Measurements from ENCODE around the gene BDNF.
"Not testable (repeated sequence)": the region's sequence is repeated elsewhere in the genome, so short reads cannot be mapped to it uniquely, and the experiment has no call there.

Gene BDNF

DNA sequence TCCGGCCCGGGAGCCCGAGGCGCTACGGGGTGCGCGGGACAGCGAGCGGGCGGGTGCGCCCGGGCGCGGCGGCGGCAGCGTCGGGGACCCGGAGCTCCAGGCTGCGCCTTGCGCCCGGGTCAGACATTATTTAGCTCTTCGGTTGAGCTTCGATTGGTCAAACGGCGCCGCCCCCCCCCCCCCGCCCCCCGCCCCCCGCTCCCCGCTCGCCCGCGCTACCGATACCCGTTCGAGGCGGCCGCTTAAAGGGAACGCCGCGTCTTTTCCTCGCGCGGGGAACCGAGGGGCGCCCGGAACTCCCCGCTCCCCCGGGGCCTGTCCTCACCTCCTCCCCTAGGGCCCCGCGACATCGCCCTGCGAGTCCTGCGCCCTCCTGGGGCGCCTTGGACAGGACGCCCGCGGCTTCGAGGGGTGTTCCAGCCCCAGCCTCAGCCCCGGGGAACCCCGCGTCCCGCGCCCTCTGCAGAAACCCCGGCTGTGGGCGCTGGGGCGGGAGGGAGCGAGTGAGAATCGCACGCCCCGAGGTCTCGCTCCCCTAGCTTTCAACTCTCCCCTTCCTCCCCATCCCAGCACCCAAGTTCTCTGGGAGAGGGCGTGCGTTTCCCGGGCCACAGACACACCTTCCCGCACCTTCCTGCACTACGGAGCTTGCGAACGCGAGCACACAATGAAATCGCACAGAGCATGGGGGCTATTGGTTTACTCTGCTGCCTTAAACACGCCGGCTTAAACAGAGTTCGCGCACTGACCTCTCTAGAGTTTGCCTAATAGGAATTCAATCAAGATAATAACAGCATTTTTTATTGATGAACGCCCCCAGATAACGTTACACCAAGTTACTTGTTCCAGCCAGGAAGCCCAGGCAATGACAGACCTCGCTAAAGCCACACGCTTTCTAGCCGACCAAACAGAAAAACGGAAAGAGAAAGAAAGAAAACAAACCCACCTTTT lies at the start of gene BDNF:
TSS of gene BDNF (minus strand) at position 105 of the 951 bp plus-strand sequence. CDS start 41,891 bp downstream, outside the sequence.
- TF ChIP-seq, protein P1, sequence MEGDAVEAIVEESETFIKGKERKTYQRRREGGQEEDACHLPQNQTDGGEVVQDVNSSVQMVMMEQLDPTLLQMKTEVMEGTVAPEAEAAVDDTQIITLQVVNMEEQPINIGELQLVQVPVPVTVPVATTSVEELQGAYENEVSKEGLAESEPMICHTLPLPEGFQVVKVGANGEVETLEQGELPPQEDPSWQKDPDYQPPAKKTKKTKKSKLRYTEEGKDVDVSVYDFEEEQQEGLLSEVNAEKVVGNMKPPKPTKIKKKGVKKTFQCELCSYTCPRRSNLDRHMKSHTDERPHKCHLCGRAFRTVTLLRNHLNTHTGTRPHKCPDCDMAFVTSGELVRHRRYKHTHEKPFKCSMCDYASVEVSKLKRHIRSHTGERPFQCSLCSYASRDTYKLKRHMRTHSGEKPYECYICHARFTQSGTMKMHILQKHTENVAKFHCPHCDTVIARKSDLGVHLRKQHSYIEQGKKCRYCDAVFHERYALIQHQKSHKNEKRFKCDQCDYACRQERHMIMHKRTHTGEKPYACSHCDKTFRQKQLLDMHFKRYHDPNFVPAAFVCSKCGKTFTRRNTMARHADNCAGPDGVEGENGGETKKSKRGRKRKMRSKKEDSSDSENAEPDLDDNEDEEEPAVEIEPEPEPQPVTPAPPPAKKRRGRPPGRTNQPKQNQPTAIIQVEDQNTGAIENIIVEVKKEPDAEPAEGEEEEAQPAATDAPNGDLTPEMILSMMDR (IDR thresholded peaks at IDR 0.05; ENCODE audit: insufficient read depth, low read length, poor library complexity, severe bottlenecking) = no peak
- Histone ChIP-seq H3K36me3 (ENCODE audit: control insufficient read depth, insufficient read depth, low read length) (no peaks in the 10 kb centered on the region), H3K4me3 (replicated peaks; ENCODE audit: low read depth, low read length) (peak within 1 kb of the TSS; percentile 52), H3K27me3 (replicated peaks; ENCODE audit: control insufficient read depth, insufficient read depth, low read length) (peaks cover 2% of the 10 kb centered on the region)
- DNase-seq (ENCODE audit: extremely low read depth, insufficient read length) = peak; percentile 29

DNA sequence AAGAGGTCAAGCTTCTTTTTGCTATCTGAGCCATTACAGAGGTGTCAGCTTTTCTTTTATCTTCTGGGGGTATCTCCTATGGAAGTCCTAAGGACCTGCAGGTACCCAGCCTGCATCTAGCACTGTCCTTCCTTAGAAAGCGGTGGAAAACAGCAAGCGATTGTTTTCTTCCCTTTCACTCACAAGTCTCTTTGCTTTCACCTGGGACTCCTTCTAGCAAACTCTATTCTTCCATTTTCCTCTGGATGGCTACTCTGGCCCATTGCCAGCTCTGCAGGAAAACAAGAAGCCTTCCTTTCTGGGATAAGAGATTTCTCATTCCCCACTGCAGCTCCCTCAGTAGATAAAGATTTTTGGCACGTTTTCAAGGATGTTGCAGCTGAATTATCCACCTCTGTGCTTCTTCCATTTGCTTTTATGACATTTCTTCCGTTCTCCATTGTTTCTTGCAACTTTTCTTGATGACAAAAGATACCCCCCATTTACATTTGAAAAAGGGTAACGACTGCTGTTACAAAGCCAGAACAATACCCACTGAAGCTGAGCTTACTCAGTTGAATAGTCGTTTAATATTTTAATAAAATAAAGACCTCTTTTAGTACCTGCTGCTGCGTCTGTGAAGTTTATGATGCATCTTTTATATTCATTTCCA lies 40.2 kb upstream of the BDNF start:
- no peak for DNase-seq (ENCODE audit: extremely low read depth, insufficient read length)
- TF ChIP-seq, protein P1 (IDR thresholded peaks at IDR 0.05; ENCODE audit: insufficient read depth, low read length, poor library complexity, severe bottlenecking) = no peak
- Histone ChIP-seq H3K4me3 (replicated peaks; ENCODE audit: low read depth, low read length) (no peak overlapping the region), H3K27me3 (replicated peaks; ENCODE audit: control insufficient read depth, insufficient read depth, low read length) (no peaks in the 10 kb centered on the region), H3K36me3 (ENCODE audit: control insufficient read depth, insufficient read depth, low read length) (no peaks in the 10 kb centered on the region)

DNA sequence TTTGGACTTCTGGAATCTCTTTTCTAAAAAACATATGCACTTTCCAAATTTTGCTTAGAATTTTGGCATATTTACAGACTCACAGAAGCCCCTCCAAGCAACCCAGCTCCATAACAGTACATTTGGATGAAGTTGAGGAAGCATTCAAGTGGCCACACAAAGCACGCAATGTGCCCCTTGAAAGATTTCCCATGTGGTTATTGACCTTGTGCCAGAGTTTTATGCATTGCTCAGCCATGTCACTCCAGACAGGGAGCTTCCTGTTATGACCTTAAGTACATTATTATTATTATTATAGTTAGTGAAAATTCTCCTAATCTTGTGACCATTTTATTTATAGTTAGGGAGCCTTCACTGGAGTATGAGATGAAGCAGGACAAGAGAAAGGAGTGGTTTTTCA lies 35.0 kb upstream of the BDNF start:
- Histone ChIP-seq H3K4me3 (replicated peaks; ENCODE audit: low read depth, low read length) (no peak overlapping the region), H3K36me3 (ENCODE audit: control insufficient read depth, insufficient read depth, low read length) (no peaks in the 10 kb centered on the region), H3K27me3 (replicated peaks; ENCODE audit: control insufficient read depth, insufficient read depth, low read length) (no peaks in the 10 kb centered on the region)
- TF ChIP-seq, protein P1 (IDR thresholded peaks at IDR 0.05; ENCODE audit: insufficient read depth, low read length, poor library complexity, severe bottlenecking) = no peak
- DNase-seq (ENCODE audit: extremely low read depth, insufficient read length) = no peak

DNA sequence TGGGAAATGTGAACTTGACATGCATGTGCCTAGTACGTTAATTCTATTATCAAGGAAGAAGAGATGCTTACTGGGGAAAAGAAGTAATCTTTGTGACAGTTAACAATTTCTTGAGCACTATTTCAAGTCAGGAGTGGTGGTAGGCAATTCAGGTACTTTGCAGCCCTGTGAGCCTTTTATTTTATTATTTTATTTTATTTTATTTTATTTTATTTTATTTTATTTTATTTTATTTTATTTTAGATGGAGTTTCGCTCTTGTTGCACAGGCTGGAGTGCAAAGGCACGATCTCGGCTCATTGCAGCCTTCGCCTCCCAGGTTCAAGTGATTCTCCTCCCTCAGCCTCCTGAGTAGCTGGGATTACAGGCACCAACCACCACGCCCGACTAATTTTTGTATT lies 31.5 kb upstream of the BDNF start:
- not testable (repeated sequence) for H3K36me3 ChIP-seq (ENCODE audit: control insufficient read depth, insufficient read depth, low read length); H3K27me3 ChIP-seq (replicated peaks; ENCODE audit: control insufficient read depth, insufficient read depth, low read length); DNase-seq (ENCODE audit: extremely low read depth, insufficient read length); H3K4me3 ChIP-seq (replicated peaks; ENCODE audit: low read depth, low read length)

DNA sequence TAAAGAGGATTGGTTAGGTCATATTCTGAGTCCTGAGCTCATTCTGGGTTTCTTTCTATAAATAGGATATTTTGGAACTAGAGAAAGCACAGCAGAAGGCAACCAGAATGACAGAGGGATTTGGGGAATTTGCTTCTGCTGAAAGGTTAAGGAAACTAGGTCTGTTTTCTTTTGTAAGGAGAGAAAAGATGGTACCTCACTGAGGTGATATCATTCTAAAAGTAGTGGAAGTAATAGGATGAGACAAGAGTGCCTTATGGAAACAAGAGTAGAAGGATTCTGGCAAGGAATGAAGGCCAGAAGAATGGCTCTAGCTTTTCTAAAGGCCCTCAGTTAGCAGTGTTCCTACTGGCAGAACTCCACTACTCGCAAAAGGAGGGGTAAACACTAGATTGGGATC lies 26.7 kb upstream of the BDNF start:
- TF ChIP-seq, protein P1 (IDR thresholded peaks at IDR 0.05; ENCODE audit: insufficient read depth, low read length, poor library complexity, severe bottlenecking) = no peak
- H3K4me3 ChIP-seq (replicated peaks; ENCODE audit: low read depth, low read length) = no peak overlapping the region

DNA sequence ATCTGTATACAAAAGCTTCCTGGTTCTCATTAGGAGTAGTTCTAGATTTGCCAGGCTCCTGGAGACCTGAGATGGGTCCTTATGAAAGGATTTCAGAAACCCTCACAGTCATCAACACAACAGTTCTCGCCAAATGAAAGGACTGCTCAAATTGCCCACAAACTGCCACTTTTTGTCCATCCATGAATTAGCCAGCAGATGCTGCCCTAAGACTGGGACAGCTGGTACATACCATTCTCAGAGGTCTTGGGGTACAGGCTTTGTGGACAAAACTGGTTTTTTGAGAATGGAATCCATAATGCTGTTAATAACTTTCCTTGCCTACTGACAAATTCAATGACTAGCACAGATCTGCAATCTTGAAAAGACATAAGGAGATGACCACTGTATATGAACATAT lies 23.4 kb upstream of the BDNF start:
- no peak overlapping the region for H3K4me3 ChIP-seq (replicated peaks; ENCODE audit: low read depth, low read length)
- H3K36me3 ChIP-seq (ENCODE audit: control insufficient read depth, insufficient read depth, low read length) = no peaks in the 10 kb centered on the region
- DNase-seq (ENCODE audit: extremely low read depth, insufficient read length) = no peak
- no peaks in the 10 kb centered on the region; the same call in 1 of the 2 replicates for H3K27me3 ChIP-seq (replicated peaks; ENCODE audit: control insufficient read depth, insufficient read depth, low read length)
- TF ChIP-seq, protein P1 (IDR thresholded peaks at IDR 0.05; ENCODE audit: insufficient read depth, low read length, poor library complexity, severe bottlenecking) = no peak

More for the DNA sequence above, 26.7 kb upstream of the BDNF start:
- Histone ChIP-seq H3K36me3 (ENCODE audit: control insufficient read depth, insufficient read depth, low read length) (no peaks in the 10 kb centered on the region), H3K27me3 (replicated peaks; ENCODE audit: control insufficient read depth, insufficient read depth, low read length) (no peaks in the 10 kb centered on the region; the same call in 1 of the 2 replicates)
- no peak for DNase-seq (ENCODE audit: extremely low read depth, insufficient read length)

All from GM06990 (cell line).